PC-3 (cell line): ENCODE results near the gene BPHL. TPM values are rescaled to one million over a fixed set of nuclear protein-coding genes. Genes with fewer than 3 reads are reported as not detected.

ENCODE experiments used
- ATAC-seq: fragments of 200-7000 bp; cut with Tn5 transposase; 2 replicates; pipeline ENCODE4 v1.9.1; 2020; ENCODE audit warnings: mild to moderate bottlenecking, moderate library complexity
- BruUV-seq: library from RNA; stranded (reverse); fragments of 400-500 nt; replicated peaks from 2 replicates; lab custom pipeline; 2021; lab: Mats Ljungman, UMichigan
- CTCF ChIA-PET: fragments of 300-600 bp; sonication (Branson Sonifier 250); formaldehyde crosslinking; loops from one replicate; lab custom pipeline; 2022; ENCODE audit warnings: antibody characterized with exemption; lab: Charles Lee
- POLR2A ChIA-PET: fragments of 300-600 bp; sonication (Branson Sonifier 250); formaldehyde crosslinking; loops from one replicate; lab custom pipeline; 2022; ENCODE audit warnings: antibody characterized with exemption; ENCODE audit not compliant: unreplicated experiment; lab: Charles Lee
- DNase-seq: peaks from one replicate; pipeline ENCODE4 v3.0.0-alpha.2; 2015
- H2AFZ ChIP-seq: fragments of 300-600 bp; sonication (generic); 2 replicates; pipeline ENCODE4 v1.6.0; 2016; ENCODE audit warnings: antibody characterized with exemption, low read length
- H3F3A ChIP-seq: fragments of 300-600 bp; sonication (generic); one replicate; pipeline ENCODE4 v1.6.0; 2017; ENCODE audit warnings: antibody characterized with exemption, low read length, control low read depth, mild to moderate bottlenecking; ENCODE audit not compliant: unreplicated experiment
- H3K27ac ChIP-seq: fragments of 300-600 bp; sonication (generic); 2 replicates; pipeline ENCODE4 v1.5.1; 2016; ENCODE audit warnings: mild to moderate bottlenecking, low read length
- H3K27me3 ChIP-seq: fragments of 300-600 bp; sonication (generic); 2 replicates; pipeline ENCODE4 v1.6.1; 2016; ENCODE audit warnings: low read length, mixed read lengths
- H3K36me3 ChIP-seq: fragments of 300-600 bp; sonication (generic); 2 replicates; pipeline ENCODE4 v1.6.1; 2016; ENCODE audit warnings: low read depth, mixed run types, low read length, mixed read lengths
- H3K4me1 ChIP-seq: fragments of 300-600 bp; sonication (generic); 2 replicates; pipeline ENCODE4 v1.5.1; 2016; ENCODE audit warnings: low read length; ENCODE audit not compliant: insufficient read depth
- H3K4me2 ChIP-seq: fragments of 300-600 bp; sonication (generic); 2 replicates; pipeline ENCODE4 v1.6.0; 2016; ENCODE audit warnings: low read length
- H3K4me3 ChIP-seq: fragments of 300-600 bp; sonication (generic); 2 replicates; pipeline ENCODE4 v1.5.1; 2016; ENCODE audit warnings: mild to moderate bottlenecking, low read length, mixed read lengths
- H3K79me2 ChIP-seq: fragments of 300-600 bp; sonication (generic); 2 replicates; pipeline ENCODE4 v1.6.1; 2017; ENCODE audit warnings: low read length, mixed read lengths
- H3K9ac ChIP-seq: fragments of 300-600 bp; sonication (generic); 2 replicates; pipeline ENCODE4 v1.6.0; 2016; ENCODE audit warnings: mild to moderate bottlenecking, low read length
- H3K9me2 ChIP-seq: fragments of 300-600 bp; sonication (generic); replicated peaks from 2 replicates; pipeline ENCODE4 v1.6.1; 2016; ENCODE audit warnings: mixed run types, low read length, mixed read lengths
- H3K9me3 ChIP-seq: fragments of 300-600 bp; sonication (generic); 2 replicates; pipeline ENCODE4 v1.6.1; 2016; ENCODE audit warnings: low read length, mixed read lengths
- H4K20me1 ChIP-seq: fragments of 300-600 bp; sonication (generic); 2 replicates; pipeline ENCODE4 v1.6.1; 2016; ENCODE audit warnings: low read length, mixed read lengths
- EZH2 ChIP-seq: fragments of 300-600 bp; sonication (generic); IDR thresholded peaks from one replicate; pipeline ENCODE4 v1.6.1; 2017; ENCODE audit warnings: antibody characterized with exemption, mild to moderate bottlenecking, low read length; ENCODE audit not compliant: unreplicated experiment
- EZH2phosphoT487 ChIP-seq: fragments of 300-600 bp; sonication (generic); IDR thresholded peaks from 2 replicates; pipeline ENCODE4 v1.6.1; 2018; ENCODE audit warnings: mild to moderate bottlenecking, antibody characterized with exemption, low read length, borderline replicate concordance
- intact Hi-C: fragments of 100-400 bp; cut with micrococcal nuclease; formaldehyde crosslinking; loops from 2 replicates; pipeline ENCODE4 v1.9.0; 2023
- total RNA-seq: library from RNA; depleted of rRNA; stranded (reverse); fragments of >200 nt; gene quantifications from 2 replicates; pipeline ENCODE4 v1.2.3, GENCODE V29; 2014
- TF ChIP-seq, protein P1 (sequence below): fragments of 300-600 bp; sonication (generic); conservative IDR thresholded peaks from 2 replicates; pipeline ENCODE4 v1.5.1; 2017; ENCODE audit warnings: antibody characterized with exemption, low read depth, mild to moderate bottlenecking, low read length

BPHL gene
- total RNA-seq, 1 experiment from 2014 or later = 15.8 TPM

DNA sequence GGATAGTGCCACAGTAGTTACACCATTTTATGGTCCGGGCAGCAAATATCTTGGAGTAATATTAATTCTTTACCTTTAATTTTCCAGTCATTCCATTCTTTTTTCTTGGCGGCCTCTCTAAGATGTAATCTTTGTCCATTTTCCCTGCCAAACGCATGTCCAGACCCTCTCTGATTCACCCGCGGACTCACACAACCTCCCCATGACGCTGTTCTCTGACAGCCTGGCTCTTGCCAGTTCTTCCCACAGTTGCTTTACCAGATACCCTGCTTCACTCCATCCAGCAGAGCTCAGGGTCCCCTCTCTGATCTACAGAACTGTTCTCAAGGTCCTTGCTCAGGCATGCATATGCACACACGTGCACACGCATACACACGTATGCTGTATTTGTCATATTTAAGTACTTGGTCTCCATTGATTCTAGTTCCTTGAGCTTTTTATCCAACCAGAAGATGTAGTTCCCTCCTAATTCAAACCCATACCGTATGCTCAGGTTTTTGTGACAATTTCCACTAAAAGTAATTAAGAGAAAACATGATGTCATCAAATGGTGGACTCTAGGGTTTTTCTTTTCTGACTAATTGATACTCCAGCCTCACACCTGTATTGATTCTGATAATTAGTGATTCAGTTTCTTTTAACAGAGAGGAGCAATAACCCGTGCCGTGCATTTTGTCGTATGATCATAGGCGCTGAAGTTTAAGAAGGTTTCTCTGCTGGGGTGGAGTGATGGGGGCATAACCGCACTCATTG lies 10.0 kb downstream of the BPHL start:
- Histone ChIP-seq H3K9me2 (no peaks in the 10 kb centered on the region), H3K9ac (no peak overlapping the region), H3K4me2 (no peak overlapping the region), H3K4me3 (no peak overlapping the region), H3F3A (no peaks in the 10 kb centered on the region), H4K20me1 (no peaks in the 10 kb centered on the region), H3K4me1 (0 out of 2 replicates have a peak, but pooled peaks cover 4% of the 10 kb centered on the region), H3K9me3 (no peaks in the 10 kb centered on the region), H2AFZ (no peak overlapping the region), H3K36me3 (no peaks in the 10 kb centered on the region), H3K79me2 (no peaks in the 10 kb centered on the region), H3K27ac (no peak overlapping the region), H3K27me3 (no peaks in the 10 kb centered on the region)
- intact Hi-C loops = no loop called here
- CTCF ChIA-PET = no interaction called here
- POLR2A ChIA-PET = no interaction called here
- ATAC-seq (no peak), DNase-seq (no peak)
- no TSS peak for BruUV-seq
- TF ChIP-seq EZH2phosphoT487 = no peak

DNA sequence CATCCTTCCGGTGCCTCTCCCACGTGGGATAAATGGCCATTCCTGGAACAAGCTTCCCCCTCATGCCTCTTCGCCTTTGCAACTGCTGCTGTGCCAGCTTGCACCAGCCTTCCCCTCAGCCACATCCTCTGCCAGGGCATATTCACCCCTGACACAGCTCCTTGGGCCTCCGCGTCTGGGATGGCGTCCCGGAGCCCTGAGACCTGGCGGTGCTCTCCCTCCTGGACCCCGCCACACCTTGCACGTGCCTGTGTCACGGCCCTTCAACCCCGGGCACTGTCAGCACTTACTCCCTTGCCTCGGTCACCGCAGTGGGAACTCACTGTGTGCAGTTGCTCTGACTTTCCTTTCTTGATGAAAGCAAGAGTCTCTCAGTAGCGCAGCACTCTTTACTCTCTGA lies 13.2 kb downstream of the BPHL start:
- DNase-seq (no peak), ATAC-seq (no peak)
- ChIA-PET CTCF (no interaction called here), POLR2A (no interaction called here)
- no peak overlapping the region for H3K4me2 ChIP-seq
- H3K9ac ChIP-seq = no peak overlapping the region
- no peaks in the 10 kb centered on the region for H4K20me1 ChIP-seq
- no peaks in the 10 kb centered on the region for H3K27me3 ChIP-seq
- intact Hi-C loops = no loop called here
- no peaks in the 10 kb centered on the region for H3F3A ChIP-seq
- no peaks in the 10 kb centered on the region for H3K79me2 ChIP-seq
- no peaks in the 10 kb centered on the region for H3K9me2 ChIP-seq
- BruUV-seq = no TSS peak
- H3K4me3 ChIP-seq = no peak overlapping the region
- H3K36me3 ChIP-seq = no peaks in the 10 kb centered on the region
- H2AFZ ChIP-seq = no peak overlapping the region
- H3K4me1 ChIP-seq = no peaks in the 10 kb centered on the region
- no peak overlapping the region for H3K27ac ChIP-seq
- no peaks in the 10 kb centered on the region for H3K9me3 ChIP-seq
- TF ChIP-seq, protein P1, sequence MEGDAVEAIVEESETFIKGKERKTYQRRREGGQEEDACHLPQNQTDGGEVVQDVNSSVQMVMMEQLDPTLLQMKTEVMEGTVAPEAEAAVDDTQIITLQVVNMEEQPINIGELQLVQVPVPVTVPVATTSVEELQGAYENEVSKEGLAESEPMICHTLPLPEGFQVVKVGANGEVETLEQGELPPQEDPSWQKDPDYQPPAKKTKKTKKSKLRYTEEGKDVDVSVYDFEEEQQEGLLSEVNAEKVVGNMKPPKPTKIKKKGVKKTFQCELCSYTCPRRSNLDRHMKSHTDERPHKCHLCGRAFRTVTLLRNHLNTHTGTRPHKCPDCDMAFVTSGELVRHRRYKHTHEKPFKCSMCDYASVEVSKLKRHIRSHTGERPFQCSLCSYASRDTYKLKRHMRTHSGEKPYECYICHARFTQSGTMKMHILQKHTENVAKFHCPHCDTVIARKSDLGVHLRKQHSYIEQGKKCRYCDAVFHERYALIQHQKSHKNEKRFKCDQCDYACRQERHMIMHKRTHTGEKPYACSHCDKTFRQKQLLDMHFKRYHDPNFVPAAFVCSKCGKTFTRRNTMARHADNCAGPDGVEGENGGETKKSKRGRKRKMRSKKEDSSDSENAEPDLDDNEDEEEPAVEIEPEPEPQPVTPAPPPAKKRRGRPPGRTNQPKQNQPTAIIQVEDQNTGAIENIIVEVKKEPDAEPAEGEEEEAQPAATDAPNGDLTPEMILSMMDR = no peak
- TF ChIP-seq EZH2 (no peak), EZH2phosphoT487 (no peak)

DNA sequence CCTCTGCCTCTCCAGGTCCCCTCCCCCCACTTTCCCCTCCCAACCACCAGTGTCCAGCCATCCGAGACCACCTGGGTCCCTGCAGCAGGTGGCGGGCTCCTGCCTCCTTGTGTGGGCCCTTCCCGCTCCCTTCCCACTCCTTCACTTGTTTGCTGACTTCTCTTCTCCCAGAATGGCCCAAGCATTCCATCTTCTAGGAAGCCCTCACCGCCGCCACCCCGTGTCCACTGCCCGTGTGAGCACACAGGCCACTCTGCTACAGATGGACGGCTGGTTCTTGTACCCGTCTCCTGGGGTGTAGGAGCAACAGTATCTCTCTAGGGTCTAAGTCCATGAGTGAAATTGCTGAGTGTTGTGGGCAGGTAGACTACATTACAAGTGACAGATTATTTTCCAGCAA lies 15.0 kb downstream of the BPHL start:
- Histone ChIP-seq H3K36me3 (peaks cover 3% of the 10 kb centered on the region), H4K20me1 (no peaks in the 10 kb centered on the region), H3K27ac (no peak overlapping the region), H3K9me3 (no peaks in the 10 kb centered on the region), H3K4me3 (no peak overlapping the region), H3K9ac (no peak overlapping the region), H3K27me3 (no peaks in the 10 kb centered on the region), H2AFZ (no peak overlapping the region), H3K79me2 (no peaks in the 10 kb centered on the region), H3K4me1 (peaks cover 6% of the 10 kb centered on the region), H3F3A (no peaks in the 10 kb centered on the region), H3K4me2 (no peak overlapping the region), H3K9me2 (no peaks in the 10 kb centered on the region)
- no TSS peak for BruUV-seq
- ChIA-PET CTCF (no interaction called here), POLR2A (no interaction called here)
- DNase-seq = no peak
- intact Hi-C loops = no loop called here
- ATAC-seq = no peak
- TF ChIP-seq, protein P1 = no peak
- TF ChIP-seq EZH2phosphoT487 (no peak), EZH2 (no peak)
